C4-2B (cell line): ENCODE results near the gene KRT37.

ENCODE experiments used
- H3K27ac ChIP-seq: fragments of 450-650 bp; 2 replicates; pipeline ENCODE4 v1.5.1; 2017
- CTCF ChIP-seq: fragments of 450-650 bp; conservative IDR thresholded peaks from 2 replicates; pipeline ENCODE4 v1.5.1; 2017; ENCODE audit warnings: mild to moderate bottlenecking
- ZFX ChIP-seq: fragments of 450-650 bp; IDR thresholded peaks from 2 replicates; pipeline ENCODE4 v1.6.1; 2017

The KRT37 gene

GRCh38 chr17:41449008-41449407 lies 24.6 kb upstream of the KRT37 start:
- TF ChIP-seq ZFX (no peak), CTCF (no peak)

GRCh38 chr17:41448506-41448905 lies 24.1 kb upstream of the KRT37 start:
- TF ChIP-seq ZFX = no peak
- no peak for TF ChIP-seq CTCF

More at GRCh38 chr17:41449008-41449407, 24.6 kb upstream of the KRT37 start:
- H3K27ac ChIP-seq = no peak overlapping the region

GRCh38 chr17:41446806-41447205 lies 22.4 kb upstream of the KRT37 start:
- no peak overlapping the region for H3K27ac ChIP-seq
- TF ChIP-seq CTCF (no peak), ZFX (no peak)

More at GRCh38 chr17:41448506-41448905, 24.1 kb upstream of the KRT37 start:
- H3K27ac ChIP-seq = no peak overlapping the region

- no peak overlapping the region for H3K27ac ChIP-seq
- TF ChIP-seq ZFX (no peak), CTCF (no peak)
Observed at GRCh38 chr17:41444640-41445039, 20.3 kb upstream of the KRT37 start.

GRCh38 chr17:41444186-41444585 lies 19.8 kb upstream of the KRT37 start:
- no peak overlapping the region for H3K27ac ChIP-seq
- TF ChIP-seq ZFX (no peak), CTCF (no peak)

GRCh38 chr17:41442739-41443138 lies 18.4 kb upstream of the KRT37 start:
- H3K27ac ChIP-seq = no peak overlapping the region
- TF ChIP-seq CTCF (no peak), ZFX (no peak)

GRCh38 chr17:41440531-41441033 lies 16.2 kb upstream of the KRT37 start, which contains the start of gene KRT38:
KRT38 (minus strand) TSS chr17:41440983; CDS start chr17:41440921, 62 bp downstream.
- H3K27ac ChIP-seq = no peak within 1 kb of the TSS
- TF ChIP-seq ZFX = no peak
- no peak for TF ChIP-seq CTCF
